ENCODE data around the gene TMCC1.

- TF ChIP-seq CTCF (conservative IDR thresholded peaks at IDR 0.05; ENCODE audit: low read length), result no peak
- no peak for TF ChIP-seq EZH2phosphoT487 (IDR thresholded peaks at IDR 0.05; ENCODE audit: borderline replicate concordance)
Observed at GRCh38 chr3:129764090-129764489, 129.4 kb downstream of the TMCC1 start.
